ENCODE results near the gene SORBS1.

Gene SORBS1

GRCh38 chr10:95531058-95531809 is 29.9 kb downstream of the SORBS1 start:
- Histone ChIP-seq H3K4me1 (ENCODE audit: control insufficient read depth, insufficient read depth, low read length) (peaks cover 3% of the 10 kb centered on the region; the same call in 1 of the 2 replicates), H3K27me3 (ENCODE audit: control insufficient read depth, insufficient read depth, low read length) (no peaks in the 10 kb centered on the region), H3K36me3 (ENCODE audit: control insufficient read depth, insufficient read depth, low read length) (no peaks in the 10 kb centered on the region), H3K4me3 (ENCODE audit: low read length) (no peak overlapping the region), H3K9me3 (ENCODE audit: control insufficient read depth, insufficient read depth, low read length) (no peaks in the 10 kb centered on the region), H3K27ac (ENCODE audit: low read length) (no peak overlapping the region)
- WGBS (ENCODE audit: insufficient coverage, insufficient read length) = no CpG with 5 or more reads among the region's 13 CpGs
- no peak for DNase-seq (ENCODE audit: low read depth, low spot score)

- DNase-seq (ENCODE audit: low read depth, low spot score) = no peak
- no CpG with 5 or more reads among the region's 4 CpGs for WGBS (ENCODE audit: insufficient coverage, insufficient read length)
- peaks cover 3% of the 10 kb centered on the region; the same call in 1 of the 2 replicates for H3K4me1 ChIP-seq (ENCODE audit: control insufficient read depth, insufficient read depth, low read length)
Measured at GRCh38 chr10:95530561-95530960, 30.6 kb downstream of the SORBS1 start.

GRCh38 chr10:95530029-95530428 is 31.1 kb downstream of the SORBS1 start:
- WGBS (ENCODE audit: insufficient coverage, insufficient read length) = no CpG with 5 or more reads among the region's 2 CpGs

More at GRCh38 chr10:95530561-95530960, 30.6 kb downstream of the SORBS1 start:
- Histone ChIP-seq H3K36me3 (ENCODE audit: control insufficient read depth, insufficient read depth, low read length) (no peaks in the 10 kb centered on the region), H3K27ac (ENCODE audit: low read length) (no peak overlapping the region), H3K9me3 (ENCODE audit: control insufficient read depth, insufficient read depth, low read length) (no peaks in the 10 kb centered on the region), H3K4me3 (ENCODE audit: low read length) (no peak overlapping the region), H3K27me3 (ENCODE audit: control insufficient read depth, insufficient read depth, low read length) (no peaks in the 10 kb centered on the region)

GRCh38 chr10:95526044-95526443 is 35.1 kb downstream of the SORBS1 start:
- Histone ChIP-seq H3K27ac (ENCODE audit: low read length) (no peak overlapping the region), H3K36me3 (ENCODE audit: control insufficient read depth, insufficient read depth, low read length) (no peaks in the 10 kb centered on the region), H3K4me1 (ENCODE audit: control insufficient read depth, insufficient read depth, low read length) (no peaks in the 10 kb centered on the region; the same call in 1 of the 2 replicates), H3K27me3 (ENCODE audit: control insufficient read depth, insufficient read depth, low read length) (no peaks in the 10 kb centered on the region), H3K9me3 (ENCODE audit: control insufficient read depth, insufficient read depth, low read length) (no peaks in the 10 kb centered on the region), H3K4me3 (ENCODE audit: low read length) (no peak overlapping the region)
- no peak for DNase-seq (ENCODE audit: low read depth, low spot score)
- WGBS (ENCODE audit: insufficient coverage, insufficient read length) = no CpG with 5 or more reads among the region's 7 CpGs

More at GRCh38 chr10:95530029-95530428, 31.1 kb downstream of the SORBS1 start:
- no peak overlapping the region for H3K27ac ChIP-seq (ENCODE audit: low read length)
- H3K36me3 ChIP-seq (ENCODE audit: control insufficient read depth, insufficient read depth, low read length) = no peaks in the 10 kb centered on the region
- H3K4me3 ChIP-seq (ENCODE audit: low read length) = no peak overlapping the region
- DNase-seq (ENCODE audit: low read depth, low spot score) = no peak
- H3K27me3 ChIP-seq (ENCODE audit: control insufficient read depth, insufficient read depth, low read length) = no peaks in the 10 kb centered on the region
- peaks cover 3% of the 10 kb centered on the region; the same call in 1 of the 2 replicates for H3K4me1 ChIP-seq (ENCODE audit: control insufficient read depth, insufficient read depth, low read length)
- H3K9me3 ChIP-seq (ENCODE audit: control insufficient read depth, insufficient read depth, low read length) = no peaks in the 10 kb centered on the region

- DNase-seq (ENCODE audit: low read depth, low spot score) = no peak
- H3K36me3 ChIP-seq (ENCODE audit: control insufficient read depth, insufficient read depth, low read length) = no peaks in the 10 kb centered on the region
- H3K4me3 ChIP-seq (ENCODE audit: low read length) = no peak overlapping the region
- H3K9me3 ChIP-seq (ENCODE audit: control insufficient read depth, insufficient read depth, low read length) = no peaks in the 10 kb centered on the region
- H3K27ac ChIP-seq (ENCODE audit: low read length) = no peak overlapping the region
- no peaks in the 10 kb centered on the region; the same call in 1 of the 2 replicates for H3K4me1 ChIP-seq (ENCODE audit: control insufficient read depth, insufficient read depth, low read length)
- WGBS (ENCODE audit: insufficient coverage, insufficient read length) = no CpG with 5 or more reads among the region's 4 CpGs
- no peaks in the 10 kb centered on the region for H3K27me3 ChIP-seq (ENCODE audit: control insufficient read depth, insufficient read depth, low read length)
Measured at GRCh38 chr10:95525033-95525418, 36.1 kb downstream of the SORBS1 start.

- Histone ChIP-seq H3K4me3 (ENCODE audit: low read length) (no peak overlapping the region), H3K27ac (ENCODE audit: low read length) (no peak overlapping the region), H3K4me1 (ENCODE audit: control insufficient read depth, insufficient read depth, low read length) (no peaks in the 10 kb centered on the region; the same call in 1 of the 2 replicates), H3K36me3 (ENCODE audit: control insufficient read depth, insufficient read depth, low read length) (no peaks in the 10 kb centered on the region), H3K27me3 (ENCODE audit: control insufficient read depth, insufficient read depth, low read length) (no peaks in the 10 kb centered on the region), H3K9me3 (ENCODE audit: control insufficient read depth, insufficient read depth, low read length) (no peaks in the 10 kb centered on the region)
- WGBS (ENCODE audit: insufficient coverage, insufficient read length) = no CpG with 5 or more reads among the region's 7 CpGs
- DNase-seq (ENCODE audit: low read depth, low spot score) = no peak
Measured at GRCh38 chr10:95524358-95525032, 36.7 kb downstream of the SORBS1 start.

GRCh38 chr10:95522117-95522516 is 39.1 kb downstream of the SORBS1 start:
- no CpG with 5 or more reads among the region's 2 CpGs for WGBS (ENCODE audit: insufficient coverage, insufficient read length)
- Histone ChIP-seq H3K4me1 (ENCODE audit: control insufficient read depth, insufficient read depth, low read length) (peaks cover 4% of the 10 kb centered on the region; the same call in 1 of the 2 replicates), H3K27me3 (ENCODE audit: control insufficient read depth, insufficient read depth, low read length) (no peaks in the 10 kb centered on the region), H3K27ac (ENCODE audit: low read length) (no peak overlapping the region), H3K9me3 (ENCODE audit: control insufficient read depth, insufficient read depth, low read length) (no peaks in the 10 kb centered on the region), H3K4me3 (ENCODE audit: low read length) (no peak overlapping the region), H3K36me3 (ENCODE audit: control insufficient read depth, insufficient read depth, low read length) (no peaks in the 10 kb centered on the region)
- no peak for DNase-seq (ENCODE audit: low read depth, low spot score)

- no peaks in the 10 kb centered on the region for H3K9me3 ChIP-seq (ENCODE audit: control insufficient read depth, insufficient read depth, low read length)
- no peak for DNase-seq (ENCODE audit: low read depth, low spot score)
- H3K27me3 ChIP-seq (ENCODE audit: control insufficient read depth, insufficient read depth, low read length) = no peaks in the 10 kb centered on the region
- H3K36me3 ChIP-seq (ENCODE audit: control insufficient read depth, insufficient read depth, low read length) = no peaks in the 10 kb centered on the region
- H3K27ac ChIP-seq (ENCODE audit: low read length) = no peak overlapping the region
- no peak overlapping the region for H3K4me3 ChIP-seq (ENCODE audit: low read length)
- H3K4me1 ChIP-seq (ENCODE audit: control insufficient read depth, insufficient read depth, low read length) = peaks cover 4% of the 10 kb centered on the region; the same call in 1 of the 2 replicates
- no CpG with 5 or more reads among the region's 1 CpG for WGBS (ENCODE audit: insufficient coverage, insufficient read length)
Measured at GRCh38 chr10:95520617-95521016, 40.6 kb downstream of the SORBS1 start.

GRCh38 chr10:95518455-95519452 is 42.4 kb downstream of the SORBS1 start:
- peaks cover 4% of the 10 kb centered on the region; the same call in 1 of the 2 replicates for H3K4me1 ChIP-seq (ENCODE audit: control insufficient read depth, insufficient read depth, low read length)
- no peak overlapping the region for H3K27ac ChIP-seq (ENCODE audit: low read length)
- no CpG with 5 or more reads among the region's 8 CpGs for WGBS (ENCODE audit: insufficient coverage, insufficient read length)
- DNase-seq (ENCODE audit: low read depth, low spot score) = no peak
- no peaks in the 10 kb centered on the region for H3K36me3 ChIP-seq (ENCODE audit: control insufficient read depth, insufficient read depth, low read length)
- no peak overlapping the region for H3K4me3 ChIP-seq (ENCODE audit: low read length)
- no peaks in the 10 kb centered on the region for H3K27me3 ChIP-seq (ENCODE audit: control insufficient read depth, insufficient read depth, low read length)
- no peaks in the 10 kb centered on the region for H3K9me3 ChIP-seq (ENCODE audit: control insufficient read depth, insufficient read depth, low read length)
